GM12873 (cell line): Measurements from ENCODE around the gene PSMA2.

ENCODE experiments used
- TF ChIP-seq, protein P1 (sequence below): IDR thresholded peaks from 2 replicates; pipeline ENCODE4 v1.5.1; 2012; ENCODE audit warnings: low read depth, mild to moderate bottlenecking, moderate library complexity, low read length, control low read depth; ENCODE audit not compliant: insufficient read depth; ENCODE audit errors: missing control alignments

Gene PSMA2

DNA sequence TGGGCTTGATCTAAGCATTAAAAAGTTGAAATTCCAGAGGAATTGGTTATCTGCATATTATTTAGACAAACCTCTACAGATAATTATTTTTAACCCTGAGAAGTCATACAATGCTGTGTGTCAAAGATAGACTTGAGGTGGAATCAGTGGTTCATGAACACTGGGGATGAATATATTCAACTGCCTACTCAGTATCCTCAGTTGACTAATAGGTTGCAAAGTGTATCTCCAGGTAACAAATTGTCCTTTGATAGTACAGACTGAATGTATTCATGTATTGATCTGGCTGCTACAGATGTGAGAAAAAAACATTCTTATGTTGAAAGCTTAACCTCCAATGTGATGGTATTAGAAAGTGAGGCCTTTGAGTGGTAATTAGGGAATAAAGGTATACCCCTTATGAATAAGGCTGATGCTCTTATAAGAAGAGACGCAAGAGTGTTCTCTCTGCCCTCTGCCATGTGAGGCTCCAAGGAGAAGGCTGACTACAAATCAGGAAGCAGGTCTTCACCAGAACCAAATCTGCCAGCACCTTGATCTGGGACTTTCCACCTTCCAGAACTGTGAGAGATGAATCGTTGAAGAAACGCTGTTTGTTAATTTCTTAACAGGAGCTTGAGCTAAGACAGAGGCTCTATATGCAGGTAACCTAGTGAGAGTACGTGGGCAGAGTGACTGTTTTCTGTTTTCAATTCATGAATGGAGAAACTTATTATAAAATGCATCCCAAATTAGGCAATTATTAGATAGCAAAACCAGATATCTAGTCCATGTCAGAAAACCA is 7.7 kb upstream of the PSMA2 start:
- TF ChIP-seq, protein P1, sequence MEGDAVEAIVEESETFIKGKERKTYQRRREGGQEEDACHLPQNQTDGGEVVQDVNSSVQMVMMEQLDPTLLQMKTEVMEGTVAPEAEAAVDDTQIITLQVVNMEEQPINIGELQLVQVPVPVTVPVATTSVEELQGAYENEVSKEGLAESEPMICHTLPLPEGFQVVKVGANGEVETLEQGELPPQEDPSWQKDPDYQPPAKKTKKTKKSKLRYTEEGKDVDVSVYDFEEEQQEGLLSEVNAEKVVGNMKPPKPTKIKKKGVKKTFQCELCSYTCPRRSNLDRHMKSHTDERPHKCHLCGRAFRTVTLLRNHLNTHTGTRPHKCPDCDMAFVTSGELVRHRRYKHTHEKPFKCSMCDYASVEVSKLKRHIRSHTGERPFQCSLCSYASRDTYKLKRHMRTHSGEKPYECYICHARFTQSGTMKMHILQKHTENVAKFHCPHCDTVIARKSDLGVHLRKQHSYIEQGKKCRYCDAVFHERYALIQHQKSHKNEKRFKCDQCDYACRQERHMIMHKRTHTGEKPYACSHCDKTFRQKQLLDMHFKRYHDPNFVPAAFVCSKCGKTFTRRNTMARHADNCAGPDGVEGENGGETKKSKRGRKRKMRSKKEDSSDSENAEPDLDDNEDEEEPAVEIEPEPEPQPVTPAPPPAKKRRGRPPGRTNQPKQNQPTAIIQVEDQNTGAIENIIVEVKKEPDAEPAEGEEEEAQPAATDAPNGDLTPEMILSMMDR = no peak

DNA sequence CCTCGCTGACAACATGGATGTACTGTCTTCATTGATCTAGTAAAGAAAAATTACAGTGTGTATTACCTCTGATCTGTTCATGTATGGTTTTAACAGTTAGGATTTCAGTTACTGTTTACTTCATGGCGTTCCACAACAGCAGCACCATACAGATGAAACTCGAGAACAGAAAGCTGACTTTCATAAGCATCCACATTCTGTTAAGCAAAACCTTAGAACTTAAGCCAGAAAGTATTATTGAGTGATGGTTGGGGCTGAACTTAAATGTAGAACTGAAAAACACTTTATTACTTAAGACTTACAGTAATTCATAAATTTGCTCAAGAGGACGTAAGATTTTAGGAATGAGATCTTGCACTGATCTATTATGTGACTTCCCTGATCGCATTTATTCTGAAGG is 3.9 kb upstream of the PSMA2 start:
- TF ChIP-seq, protein P1 = no peak

DNA sequence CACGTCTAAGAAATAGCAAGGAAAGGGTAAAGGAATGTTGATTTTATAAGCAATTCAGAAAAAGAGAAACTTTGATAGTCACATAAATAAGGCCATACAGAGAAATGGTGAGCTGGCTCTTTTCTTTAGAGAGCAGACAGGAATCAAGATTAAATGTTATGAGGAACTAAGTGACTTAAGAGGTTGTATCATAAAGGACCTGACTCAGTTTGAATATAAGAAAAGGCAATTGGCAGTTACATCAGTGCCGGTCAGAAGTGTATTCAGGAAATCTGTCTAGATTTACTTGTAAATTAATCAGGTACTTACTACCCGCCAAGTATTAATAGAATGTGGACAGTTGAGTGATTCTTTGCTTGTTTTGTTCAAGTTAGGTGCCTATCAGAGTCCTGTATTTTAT is 2.3 kb upstream of the PSMA2 start:
- TF ChIP-seq, protein P1 = no peak

DNA sequence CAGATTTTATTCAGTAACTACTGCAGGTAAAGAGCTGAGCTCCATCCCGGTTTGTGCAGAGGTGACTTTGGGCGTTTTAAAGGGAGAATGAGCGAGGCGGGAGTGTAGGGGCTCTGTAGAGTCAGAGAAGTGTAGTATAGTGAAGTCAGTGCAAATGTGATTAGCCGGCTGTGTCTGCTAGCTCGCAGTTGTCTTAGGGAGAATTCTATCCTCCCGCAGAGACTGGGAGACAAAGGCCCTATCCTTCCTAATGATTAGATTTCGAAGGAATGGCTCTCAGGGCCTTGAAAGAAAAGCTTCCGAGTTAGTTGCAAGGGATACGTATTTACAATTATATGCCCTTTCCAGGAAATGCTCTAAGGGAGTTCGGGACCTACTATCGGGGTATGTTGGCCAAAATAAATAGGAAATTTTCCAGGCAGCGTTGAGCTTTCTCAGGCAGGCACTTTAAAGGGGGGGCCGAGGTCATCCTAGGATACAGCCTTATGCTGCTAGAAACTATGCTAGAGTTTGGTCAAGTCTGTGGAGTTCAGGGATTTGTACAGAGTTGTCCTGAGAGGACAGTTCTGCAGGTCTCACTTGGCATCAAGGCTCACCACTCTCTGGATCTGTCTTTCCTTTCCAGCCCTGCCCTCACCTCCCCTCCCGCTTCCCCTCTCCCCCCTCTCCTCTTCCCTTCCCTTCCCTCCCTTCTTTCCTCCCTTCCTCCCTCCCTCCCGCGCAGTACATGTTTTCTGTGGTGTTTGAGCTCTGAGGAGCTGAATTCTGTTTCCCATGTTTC is 1.0 kb upstream of the PSMA2 start:
- TF ChIP-seq, protein P1 = no peak

DNA sequence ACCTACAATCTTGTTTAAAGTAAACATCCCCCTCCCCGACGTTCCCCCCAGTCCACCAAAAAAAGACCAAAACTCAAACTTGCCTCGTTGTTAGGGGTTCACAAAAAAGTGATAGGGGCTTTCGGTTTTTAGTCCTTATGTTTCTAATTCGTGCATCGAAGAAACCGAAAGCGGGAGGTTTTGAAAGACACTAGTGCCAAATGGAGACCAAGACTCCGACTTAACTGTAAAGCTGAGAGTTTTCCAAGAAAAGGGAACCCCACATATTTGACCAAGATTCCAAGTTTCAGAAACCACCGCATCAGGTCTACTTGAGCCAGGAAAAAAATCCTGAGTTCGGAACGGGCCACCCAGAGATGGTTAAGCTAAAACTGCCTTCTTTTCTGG is 534 bp downstream of the PSMA2 start:
- TF ChIP-seq, protein P1 = no peak

DNA sequence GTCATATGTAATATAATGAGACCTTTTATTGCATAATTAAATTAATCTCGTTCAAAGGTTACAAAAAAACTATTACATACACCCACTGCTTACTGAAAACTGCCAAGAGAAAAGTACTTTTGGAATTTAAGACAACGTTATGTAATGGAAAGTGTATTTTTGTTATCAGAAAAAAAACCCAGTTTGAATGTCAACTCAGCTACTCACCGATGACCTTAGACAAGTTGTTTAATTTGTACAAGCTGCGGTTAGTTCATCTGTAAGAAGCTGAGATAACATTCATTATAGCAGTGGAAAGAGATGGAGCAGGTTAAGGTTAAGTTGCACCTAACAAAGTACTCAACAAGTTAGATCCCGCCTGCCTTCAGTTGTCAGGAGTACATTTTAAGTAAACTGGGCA is 1.1 kb downstream of the PSMA2 start:
- TF ChIP-seq, protein P1 = no peak

DNA sequence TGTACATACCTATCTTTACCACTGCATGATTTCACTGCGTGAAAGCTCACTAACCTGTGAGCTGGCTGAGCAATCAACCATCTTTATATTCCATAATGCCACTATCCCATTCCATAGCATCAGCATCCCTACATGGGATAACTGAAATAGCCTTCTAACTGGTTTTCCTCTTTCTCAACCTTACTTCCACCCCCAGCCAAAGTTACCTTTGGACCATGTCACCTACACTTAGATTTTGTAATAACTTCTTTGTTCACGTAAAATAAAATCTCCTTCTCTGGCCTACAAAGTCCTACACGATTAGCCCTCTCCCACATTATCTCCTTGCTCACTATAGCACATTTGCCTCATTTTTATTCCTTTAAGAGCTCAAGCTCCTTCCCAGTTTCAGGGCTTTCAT is 2.5 kb downstream of the PSMA2 start:
- TF ChIP-seq, protein P1 = no peak
